H1 (cell line): ENCODE results near the gene ARL5A. TPM values are rescaled to one million over a fixed set of nuclear protein-coding genes. Genes with fewer than 3 reads are reported as not detected.

Experiments used
- CTCF ChIA-PET: fragments of 300-600 bp; sonication (Branson Sonifier 250); formaldehyde crosslinking; loops from one replicate; lab custom pipeline; 2021; ENCODE audit not compliant: partially characterized antibody; lab: Charles Lee
- POLR2A ChIA-PET: fragments of 300-600 bp; sonication (Branson Sonifier 250); formaldehyde crosslinking; loops from one replicate; lab custom pipeline; 2021; ENCODE audit warnings: inconsistent platforms; ENCODE audit not compliant: partially characterized antibody; lab: Charles Lee
- DNase-seq, 2 experiments: peaks; one replicate each; pipeline versions ENCODE4 v3.0.0 to v3.0.0-alpha.2; 2010 to 2022; ENCODE audit warnings: low spot score in 2 of 2, low read depth in 1 of 2, mixed read lengths in 1 of 2
- FAIRE-seq: peaks from 2 replicates; lab custom pipeline; 2011; peaks lifted over from hg19 to GRCh38; lab: Jason Lieb, UNC
- H2AFZ ChIP-seq: 2 replicates; pipeline ENCODE4 v1.8.1; 2012; ENCODE audit warnings: low read length, inconsistent platforms
- H2AK5ac ChIP-seq: 2 replicates; pipeline ENCODE4 v1.6.1; 2013; ENCODE audit warnings: low read depth, low read length
- H2BK120ac ChIP-seq: replicated peaks from 2 replicates; pipeline ENCODE3; 2013; ENCODE audit warnings: low read depth, low read length, inconsistent platforms
- H2BK12ac ChIP-seq: 2 replicates; pipeline ENCODE4 v1.6.1; 2013; ENCODE audit warnings: low read depth, low read length
- H2BK15ac ChIP-seq: 2 replicates; pipeline ENCODE4 v1.6.1; 2013; ENCODE audit warnings: low read length
- H2BK20ac ChIP-seq: 2 replicates; pipeline ENCODE4 v1.6.1; 2013; ENCODE audit warnings: low read length
- H2BK5ac ChIP-seq: 2 replicates; pipeline ENCODE4 v1.6.1; 2013; ENCODE audit warnings: low read depth, low read length
- H3K14ac ChIP-seq: 2 replicates; pipeline ENCODE4 v1.6.1; 2013; ENCODE audit warnings: inconsistent platforms; ENCODE audit not compliant: insufficient read length
- H3K18ac ChIP-seq: 2 replicates; pipeline ENCODE4 v1.6.1; 2013; ENCODE audit warnings: low read length; ENCODE audit errors: extremely low read depth
- H3K23ac ChIP-seq: 2 replicates; pipeline ENCODE4 v1.6.1; 2013; ENCODE audit warnings: inconsistent platforms; ENCODE audit not compliant: insufficient read length
- H3K23me2 ChIP-seq: 2 replicates; pipeline ENCODE4 v1.6.1; 2013; ENCODE audit warnings: low read depth, low read length
- H3K27ac ChIP-seq: 2 replicates; pipeline ENCODE4 v1.6.1; 2011; ENCODE audit warnings: low read depth, low read length, inconsistent platforms
- H3K27me3 ChIP-seq, 4 experiments: replicated peaks in 1 of 4; 1 replicate in 1 of 4; 2 replicates in 3 of 4; pipeline versions ENCODE4 v1.6.1 to v1.8.1; 2011 to 2013; ENCODE audit warnings: low read length in 3 of 4, mild to moderate bottlenecking in 3 of 4, inconsistent platforms in 2 of 4, mixed read lengths in 2 of 4, moderate library complexity in 1 of 4; ENCODE audit not compliant: control insufficient read depth in 3 of 4, insufficient read depth in 3 of 4; ENCODE audit errors: extremely low read depth in 1 of 4
- H3K36me3 ChIP-seq, 4 experiments: 2 replicates each; pipeline versions ENCODE4 v1.6.1 to v1.8.1; 2011 to 2013; ENCODE audit warnings: mild to moderate bottlenecking in 4 of 4, low read length in 3 of 4, moderate library complexity in 2 of 4, control low read depth in 1 of 4, inconsistent platforms in 1 of 4; ENCODE audit not compliant: insufficient read depth in 4 of 4, control insufficient read depth in 2 of 4
- H3K4ac ChIP-seq: replicated peaks from 2 replicates; pipeline ENCODE3; 2013; ENCODE audit warnings: low read length, low read depth, mixed read lengths, inconsistent platforms; ENCODE audit not compliant: insufficient read length
- H3K4me1 ChIP-seq, 4 experiments: replicated peaks in 1 of 4; 1 replicate in 1 of 4; 2 replicates in 3 of 4; pipeline versions ENCODE4 v1.6.1 to v1.8.1; 2011 to 2013; ENCODE audit warnings: low read length in 3 of 4, inconsistent platforms in 2 of 4, mixed read lengths in 1 of 4; ENCODE audit not compliant: insufficient read depth in 4 of 4, control insufficient read depth in 3 of 4
- H3K4me2 ChIP-seq, 2 experiments: 2 replicates each; pipeline versions ENCODE4 v1.6.1 to v1.8.1; 2011 to 2013; ENCODE audit warnings: low read depth in 2 of 2, low read length in 2 of 2, control low read depth in 1 of 2, inconsistent platforms in 1 of 2, mild to moderate bottlenecking in 1 of 2; ENCODE audit not compliant: insufficient read depth in 1 of 2
- H3K4me3 ChIP-seq, 4 experiments: fragments of 200-600, 300-600 bp in 1 of 4; sonication (generic), shearing (Covaris generic), sonication (Bioruptor Twin) in 1 of 4; 2 replicates each; pipeline versions ENCODE4 v1.5.1 to v1.8.1; 2011 to 2016; ENCODE audit warnings: low read length in 4 of 4, low read depth in 3 of 4, control low read depth in 2 of 4, inconsistent platforms in 2 of 4, mild to moderate bottlenecking in 2 of 4, mixed read lengths in 1 of 4, moderate library complexity in 1 of 4; ENCODE audit not compliant: insufficient read depth in 2 of 4; ENCODE audit errors: extremely low read depth in 1 of 4
- H3K56ac ChIP-seq: replicated peaks from 2 replicates; pipeline ENCODE3; 2013; ENCODE audit warnings: low read depth, mild to moderate bottlenecking, mixed read lengths, low read length, inconsistent platforms; ENCODE audit not compliant: insufficient read length
- H3K79me1 ChIP-seq: 2 replicates; pipeline ENCODE4 v1.6.1; 2013; ENCODE audit warnings: low read depth, low read length, control low read depth
- H3K79me2 ChIP-seq, 2 experiments: 2 replicates each; pipeline versions ENCODE4 v1.6.1 to v1.8.1; 2012 to 2013; ENCODE audit warnings: low read length in 2 of 2, mild to moderate bottlenecking in 2 of 2, inconsistent platforms in 1 of 2; ENCODE audit not compliant: insufficient read depth in 2 of 2, control insufficient read depth in 1 of 2
- H3K9ac ChIP-seq, 4 experiments: replicated peaks in 1 of 4; 1 replicate in 1 of 4; 2 replicates in 3 of 4; pipeline versions ENCODE4 v1.6.1 to v1.8.1; 2011 to 2013; ENCODE audit warnings: low read depth in 3 of 4, low read length in 3 of 4, control low read depth in 2 of 4, mild to moderate bottlenecking in 2 of 4, moderate library complexity in 2 of 4, inconsistent platforms in 1 of 4; ENCODE audit errors: extremely low read depth in 1 of 4
- H3K9me3 ChIP-seq, 2 experiments: 2 replicates each; pipeline versions ENCODE4 v1.6.1 to v1.8.1; 2012 to 2013; ENCODE audit warnings: mild to moderate bottlenecking in 2 of 2, moderate library complexity in 2 of 2, control low read depth in 1 of 2, inconsistent platforms in 1 of 2, low read depth in 1 of 2, low read length in 1 of 2, mixed read lengths in 1 of 2; ENCODE audit not compliant: insufficient read depth in 2 of 2
- H4K20me1 ChIP-seq, 2 experiments: replicated peaks in 1 of 2; 2 replicates each; pipeline versions ENCODE3 to v1.8.1; 2011 to 2013; ENCODE audit warnings: inconsistent platforms in 2 of 2, low read length in 2 of 2, mild to moderate bottlenecking in 1 of 2; ENCODE audit not compliant: insufficient read depth in 2 of 2, control insufficient read depth in 1 of 2
- H4K5ac ChIP-seq: 2 replicates; pipeline ENCODE4 v1.6.1; 2013; ENCODE audit warnings: low read length, low read depth, mixed read lengths, inconsistent platforms; ENCODE audit not compliant: insufficient read length
- H4K8ac ChIP-seq: 2 replicates; pipeline ENCODE4 v1.8.0; 2013; ENCODE audit warnings: mild to moderate bottlenecking, moderate library complexity, low read length, inconsistent platforms; ENCODE audit not compliant: insufficient read depth; ENCODE audit errors: extremely low read depth
- H4K91ac ChIP-seq: replicated peaks from 2 replicates; pipeline ENCODE3; 2013; ENCODE audit warnings: low read length, mixed read lengths, inconsistent platforms; ENCODE audit not compliant: insufficient read length
- FOSL1 ChIP-seq: IDR thresholded peaks from 2 replicates; pipeline ENCODE4 v1.6.1; 2011; ENCODE audit warnings: mild to moderate bottlenecking, low read depth, low read length, moderate library complexity; ENCODE audit not compliant: insufficient read depth
- NRF1 ChIP-seq: IDR thresholded peaks from 2 replicates; pipeline ENCODE4 v1.6.1; 2011; ENCODE audit warnings: mild to moderate bottlenecking, low read depth, low read length, improper control_type of control experiment
- RBBP5 ChIP-seq: IDR thresholded peaks from 2 replicates; pipeline ENCODE4 v1.7.1; 2012; ENCODE audit warnings: low read depth, mild to moderate bottlenecking, inconsistent platforms, low read length, moderate library complexity, borderline replicate concordance
- SIN3A ChIP-seq, 2 experiments: IDR thresholded peaks in 1 of 2; conservative IDR thresholded peaks in 1 of 2; 2 replicates each; pipeline ENCODE4 v1.6.1; 2011 to 2012; ENCODE audit warnings: low read length in 2 of 2, improper control_type of control experiment in 1 of 2, low read depth in 1 of 2, mild to moderate bottlenecking in 1 of 2
- TEAD4 ChIP-seq: IDR thresholded peaks from 2 replicates; pipeline ENCODE4 v1.6.1; 2012; ENCODE audit warnings: low read depth, low read length, inconsistent platforms, mixed read lengths
- WGBS, 2 experiments: shearing (Covaris generic) in 1 of 2; methylation state at CpG; one replicate each; pipeline versions ENCODE4 v1.1.6 to v1.1.7; 2013 to 2015; ENCODE audit warnings: low lambda C conversion rate in 2 of 2, mixed read lengths in 2 of 2, inconsistent platforms in 1 of 2, low coverage in 1 of 2, missing lambda C conversion rate in 1 of 2; ENCODE audit not compliant: insufficient replicate concordance in 2 of 2, insufficient coverage in 1 of 2, insufficient read length in 1 of 2; ENCODE audit errors: extremely low coverage in 1 of 2, missing lambda C conversion rate in 1 of 2; 5-methylcytosine and 5-hydroxymethylcytosine counted together
- polyA plus RNA-seq, 7 experiments: library from polyadenylated mRNA; depleted of rRNA in 3 of 7; stranded (reverse) in 5 of 7; unstranded in 2 of 7; fragments of >200 nt in 5 of 7; fragments of 200-250 nt in 2 of 7; gene quantifications; 1 replicate in 5 of 7; 2 replicates in 1 of 7; 4 replicates in 1 of 7; pipeline versions ENCODE4 v1.2.1 to v1.2.3, GENCODE V29; 2011 to 2013; ENCODE audit warnings: missing spikeins in 2 of 7, mixed read lengths in 2 of 7
- total RNA-seq: library from RNA; stranded (reverse); fragmentation: NEBNext Ultra II Directional; extraction: Animal tissue kit (Norgen Biotek cat#: 25700); gene quantifications from 2 replicates; pipeline ENCODE4 v1.2.1, GENCODE V29; 2021
- TF ChIP-seq, protein P1 (sequence below): IDR thresholded peaks from 2 replicates; pipeline ENCODE4 v1.6.1; 2011; ENCODE audit warnings: low read length, improper control_type of control experiment

Gene ARL5A
- total and polyA plus RNA-seq, 2 of the 8 experiments (the other 6 are each of a cell fraction or from before 2014, with no cell fraction given): 12.6 to 86.3 TPM

DNA sequence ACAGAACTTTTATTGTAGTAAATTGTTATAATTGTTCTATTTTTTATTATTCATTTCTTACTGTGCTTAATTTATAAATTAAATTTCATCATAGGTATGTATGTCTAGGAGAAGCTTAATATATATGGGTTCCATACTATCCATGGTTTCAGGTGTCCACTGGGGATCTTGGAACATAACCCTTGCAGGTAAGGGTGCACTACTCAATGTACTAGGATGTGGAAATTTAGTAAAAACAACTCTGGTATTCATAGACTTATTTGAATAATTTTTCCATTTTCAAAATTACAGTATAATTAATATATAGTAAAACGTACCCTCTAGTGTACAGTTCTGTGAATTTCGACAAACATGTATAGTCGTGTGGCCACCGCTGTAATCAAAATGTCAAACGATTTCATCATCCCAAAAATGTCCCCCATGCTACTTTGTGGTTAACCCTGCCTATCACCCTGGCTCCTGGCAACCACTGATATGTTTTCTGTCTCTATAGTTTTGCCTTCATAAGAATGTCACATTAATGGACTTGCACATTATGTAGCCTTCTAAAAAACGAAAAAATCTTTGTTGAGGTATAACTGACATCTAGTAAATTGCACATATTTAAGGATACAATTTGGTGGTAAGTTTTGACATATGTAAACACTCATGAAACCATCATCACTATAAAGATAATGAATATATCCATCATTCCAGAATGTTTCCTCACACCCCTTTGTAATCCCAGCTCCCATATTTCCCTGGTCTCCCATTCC is 45.7 kb downstream of the ARL5A start:
- H3K27me3 ChIP-seq: no peaks in the 10 kb centered on the region
- no peak for DNase-seq
- H3K18ac ChIP-seq: no peak overlapping the region
- no peak overlapping the region for H3K27ac ChIP-seq
- H2BK20ac ChIP-seq: no peak overlapping the region
- H4K91ac ChIP-seq: no peak overlapping the region
- no peak overlapping the region for H3K4ac ChIP-seq
- H4K8ac ChIP-seq: no peak overlapping the region
- no peak overlapping the region for H2BK5ac ChIP-seq
- FAIRE-seq: no peak
- H2AFZ ChIP-seq: no peak overlapping the region
- no peak overlapping the region for H2BK120ac ChIP-seq
- H2AK5ac ChIP-seq: no peak overlapping the region
- no peak overlapping the region for H4K5ac ChIP-seq
- no peaks in the 10 kb centered on the region for H3K4me1 ChIP-seq
- POLR2A ChIA-PET: interaction anchor here (0.6 kb wide), 1 partner anchor 755 kb away, joined by 3 read pairs; no protein-coding TSS in a partner anchor
- H3K79me1 ChIP-seq: no peaks in the 10 kb centered on the region
- H2BK15ac ChIP-seq: no peak overlapping the region
- no peak overlapping the region for H3K4me3 ChIP-seq
- no peak overlapping the region for H3K9ac ChIP-seq
- no peaks in the 10 kb centered on the region for H3K79me2 ChIP-seq
- 88% methylated on average over 6 of the region's 6 CpGs; no CpG with 5 or more reads in 1 of the 2 experiments for WGBS, 2 experiments
- no peak overlapping the region for H3K56ac ChIP-seq
- peaks cover 1% of the 10 kb centered on the region; the same call in 1 of the 2 replicates for H3K23me2 ChIP-seq
- peaks cover 0 to 4% (median 0%) of the 10 kb centered on the region in 4 experiments; a peak in 1 of 8 replicates for H3K36me3 ChIP-seq
- no peak overlapping the region for H2BK12ac ChIP-seq
- CTCF ChIA-PET: interaction anchor here (0.6 to 1.4 kb wide), 6 partner anchors 8 to 816 kb away, joined by 3 to 4 read pairs (median 3); no protein-coding TSS in a partner anchor
- no peak overlapping the region for H3K23ac ChIP-seq
- no peak overlapping the region for H3K4me2 ChIP-seq
- no peak overlapping the region for H3K14ac ChIP-seq
- TF ChIP-seq NRF1 (no peak), TEAD4 (no peak), FOSL1 (no peak), SIN3A (conservative IDR thresholded peaks at IDR 0.05 in 1 of 2, IDR thresholded peaks at IDR 0.05 in 1 of 2; ENCODE audit: low read depth in 1 of 2, low read length in 2 of 2) (no peak), RBBP5 (no peak)
- TF ChIP-seq, protein P1, sequence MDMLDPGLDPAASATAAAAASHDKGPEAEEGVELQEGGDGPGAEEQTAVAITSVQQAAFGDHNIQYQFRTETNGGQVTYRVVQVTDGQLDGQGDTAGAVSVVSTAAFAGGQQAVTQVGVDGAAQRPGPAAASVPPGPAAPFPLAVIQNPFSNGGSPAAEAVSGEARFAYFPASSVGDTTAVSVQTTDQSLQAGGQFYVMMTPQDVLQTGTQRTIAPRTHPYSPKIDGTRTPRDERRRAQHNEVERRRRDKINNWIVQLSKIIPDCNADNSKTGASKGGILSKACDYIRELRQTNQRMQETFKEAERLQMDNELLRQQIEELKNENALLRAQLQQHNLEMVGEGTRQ: no peak
- H4K20me1 ChIP-seq: no peaks in the 10 kb centered on the region
- H3K9me3 ChIP-seq: no peaks in the 10 kb centered on the region
